OCI-LY3 (cell line): ENCODE measurements around the gene CACNA2D1.

Experiments
- H2AFZ ChIP-seq: fragments of 200-600, 300-600 bp; shearing (Covaris generic); 2 replicates; pipeline ENCODE4 v1.6.0; 2014; ENCODE audit warnings: antibody characterized with exemption, low read depth, low read length
- H3K27ac ChIP-seq: fragments of 200-600, 300-600 bp; sonication (generic); 2 replicates; pipeline ENCODE4 v1.5.1; 2014; ENCODE audit warnings: mild to moderate bottlenecking, low read length, moderate library complexity, mixed read lengths
- H3K27me3 ChIP-seq: fragments of 200-600, 300-600 bp; sonication (generic); 2 replicates; pipeline ENCODE4 v1.6.1; 2014; ENCODE audit warnings: low read depth, low read length, mixed read lengths
- H3K36me3 ChIP-seq: fragments of 200-600, 300-600 bp; sonication (generic); replicated peaks from 2 replicates; pipeline ENCODE3; 2014; ENCODE audit warnings: low read depth, low read length, mixed read lengths
- H3K4me1 ChIP-seq: fragments of 300-600, 200-600 bp; sonication (generic); 2 replicates; pipeline ENCODE4 v1.6.1; 2014; ENCODE audit warnings: low read length, mixed read lengths
- H3K4me2 ChIP-seq: fragments of 200-600, 300-600 bp; sonication (generic); 2 replicates; pipeline ENCODE4 v1.6.1; 2014; ENCODE audit warnings: low read length, mixed read lengths
- H3K4me3 ChIP-seq: fragments of 300-600, 200-600 bp; sonication (generic); 2 replicates; pipeline ENCODE4 v1.5.1; 2014; ENCODE audit warnings: antibody characterized with exemption, mild to moderate bottlenecking, low read length, moderate library complexity
- H3K79me2 ChIP-seq: fragments of 300-600, 200-600 bp; shearing (Covaris generic); 2 replicates; pipeline ENCODE4 v1.6.1; 2014; ENCODE audit warnings: mild to moderate bottlenecking, low read length, mixed read lengths
- H3K9ac ChIP-seq: fragments of 300-600, 200-600 bp; shearing (Covaris generic); 2 replicates; pipeline ENCODE4 v1.6.0; 2014; ENCODE audit warnings: mild to moderate bottlenecking, low read length, moderate library complexity
- H3K9me3 ChIP-seq: fragments of 200-600, 300-600 bp; shearing (Covaris generic); 2 replicates; pipeline ENCODE4 v1.6.1; 2014; ENCODE audit warnings: low read length, mixed read lengths; ENCODE audit not compliant: insufficient read depth
- H4K20me1 ChIP-seq: fragments of 200-600, 300-600 bp; sonication (generic); 2 replicates; pipeline ENCODE4 v1.6.1; 2016; ENCODE audit warnings: low read length, mixed read lengths; ENCODE audit not compliant: insufficient read depth
- EZH2phosphoT487 ChIP-seq: fragments of 200-600 bp; shearing (Covaris generic); IDR thresholded peaks from 2 replicates; pipeline ENCODE4 v1.6.1; 2018; ENCODE audit warnings: antibody characterized with exemption, mixed run types, low read depth
- TF ChIP-seq, protein P1 (sequence below): fragments of 200-600, 300-600 bp; sonication (generic); IDR thresholded peaks from 2 replicates; pipeline ENCODE4 v1.5.1; 2014; ENCODE audit warnings: antibody characterized with exemption, low read length, low read depth

CACNA2D1 gene

DNA sequence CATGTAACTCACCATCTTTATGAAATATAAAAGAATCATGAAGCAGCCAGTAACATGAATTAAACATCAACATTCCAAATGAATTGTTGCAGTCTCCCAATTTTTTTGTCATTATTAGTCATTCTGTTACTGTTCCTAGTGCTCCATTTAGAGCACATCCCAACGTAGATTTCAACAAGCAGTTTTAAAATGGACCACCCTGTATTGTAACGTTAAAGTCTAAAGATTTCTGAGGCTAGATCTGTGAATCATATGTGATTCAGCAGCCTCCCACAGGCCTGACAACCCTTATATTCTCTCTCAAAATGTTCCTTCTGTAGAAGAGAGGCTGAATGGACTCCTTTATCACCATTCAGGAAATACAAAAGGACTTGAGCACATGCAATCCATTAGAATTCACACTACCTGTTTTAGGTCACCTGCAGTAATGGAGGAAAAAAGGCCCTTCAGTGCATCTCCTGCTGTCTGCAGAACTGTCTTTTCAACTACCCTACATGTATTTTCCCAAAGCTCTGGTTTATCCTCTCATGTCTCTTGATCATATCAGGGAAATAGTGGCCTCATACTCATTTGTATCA is 81.4 kb downstream of the CACNA2D1 start:
- Histone ChIP-seq H3K27me3 (no peaks in the 10 kb centered on the region), H3K4me3 (no peak overlapping the region), H2AFZ (no peak overlapping the region), H3K27ac (no peak overlapping the region), H4K20me1 (no peaks in the 10 kb centered on the region), H3K4me1 (peaks cover 6% of the 10 kb centered on the region), H3K4me2 (no peak overlapping the region), H3K79me2 (no peaks in the 10 kb centered on the region), H3K9ac (no peak overlapping the region), H3K36me3 (no peaks in the 10 kb centered on the region), H3K9me3 (no peaks in the 10 kb centered on the region)
- no peak for TF ChIP-seq EZH2phosphoT487
- TF ChIP-seq, protein P1, sequence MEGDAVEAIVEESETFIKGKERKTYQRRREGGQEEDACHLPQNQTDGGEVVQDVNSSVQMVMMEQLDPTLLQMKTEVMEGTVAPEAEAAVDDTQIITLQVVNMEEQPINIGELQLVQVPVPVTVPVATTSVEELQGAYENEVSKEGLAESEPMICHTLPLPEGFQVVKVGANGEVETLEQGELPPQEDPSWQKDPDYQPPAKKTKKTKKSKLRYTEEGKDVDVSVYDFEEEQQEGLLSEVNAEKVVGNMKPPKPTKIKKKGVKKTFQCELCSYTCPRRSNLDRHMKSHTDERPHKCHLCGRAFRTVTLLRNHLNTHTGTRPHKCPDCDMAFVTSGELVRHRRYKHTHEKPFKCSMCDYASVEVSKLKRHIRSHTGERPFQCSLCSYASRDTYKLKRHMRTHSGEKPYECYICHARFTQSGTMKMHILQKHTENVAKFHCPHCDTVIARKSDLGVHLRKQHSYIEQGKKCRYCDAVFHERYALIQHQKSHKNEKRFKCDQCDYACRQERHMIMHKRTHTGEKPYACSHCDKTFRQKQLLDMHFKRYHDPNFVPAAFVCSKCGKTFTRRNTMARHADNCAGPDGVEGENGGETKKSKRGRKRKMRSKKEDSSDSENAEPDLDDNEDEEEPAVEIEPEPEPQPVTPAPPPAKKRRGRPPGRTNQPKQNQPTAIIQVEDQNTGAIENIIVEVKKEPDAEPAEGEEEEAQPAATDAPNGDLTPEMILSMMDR, result no peak

DNA sequence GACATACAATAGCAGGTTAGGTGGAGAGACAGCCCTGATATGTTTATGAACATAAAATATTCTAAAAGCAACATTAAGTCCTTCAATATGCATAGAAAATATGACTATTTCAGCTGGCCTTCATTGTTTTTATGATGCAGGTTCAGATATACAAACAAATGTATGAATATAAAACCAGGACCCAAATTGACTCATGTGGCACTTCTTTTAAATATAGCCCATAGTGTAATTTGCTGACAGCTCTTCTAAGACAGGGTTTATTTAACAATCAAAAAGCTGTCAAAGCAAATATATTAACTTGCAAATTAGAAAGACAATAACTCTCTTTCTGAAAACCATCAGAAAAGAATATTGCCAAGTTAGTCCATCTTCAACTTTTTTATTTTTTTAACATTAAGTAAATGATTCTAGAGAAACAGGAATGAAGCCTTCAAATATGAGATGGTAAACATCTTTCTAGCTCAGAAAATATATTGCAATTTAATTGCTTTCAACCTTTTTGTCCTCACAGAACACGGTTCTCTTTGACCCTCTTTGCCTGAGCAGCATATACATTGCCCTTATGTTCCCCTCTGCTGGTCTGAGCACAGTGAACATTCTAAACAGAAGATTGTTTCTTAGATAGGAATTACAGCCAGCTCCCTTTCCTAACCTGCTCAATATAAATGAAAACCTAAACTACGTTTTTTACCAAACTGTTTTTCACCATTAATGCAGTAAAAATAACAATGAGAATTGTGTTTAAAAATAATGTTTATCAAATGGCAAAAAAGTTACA is 82.8 kb downstream of the CACNA2D1 start:
- H3K79me2 ChIP-seq, result no peaks in the 10 kb centered on the region
- H3K9ac ChIP-seq, result no peak overlapping the region
- H3K4me2 ChIP-seq, result no peak overlapping the region
- no peaks in the 10 kb centered on the region for H4K20me1 ChIP-seq
- H3K36me3 ChIP-seq, result no peaks in the 10 kb centered on the region
- TF ChIP-seq, protein P1, result no peak
- no peak for TF ChIP-seq EZH2phosphoT487
- H3K27ac ChIP-seq, result no peak overlapping the region
- no peaks in the 10 kb centered on the region for H3K4me1 ChIP-seq
- no peak overlapping the region for H3K4me3 ChIP-seq
- H3K27me3 ChIP-seq, result no peaks in the 10 kb centered on the region
- no peaks in the 10 kb centered on the region for H3K9me3 ChIP-seq
- H2AFZ ChIP-seq, result no peak overlapping the region

DNA sequence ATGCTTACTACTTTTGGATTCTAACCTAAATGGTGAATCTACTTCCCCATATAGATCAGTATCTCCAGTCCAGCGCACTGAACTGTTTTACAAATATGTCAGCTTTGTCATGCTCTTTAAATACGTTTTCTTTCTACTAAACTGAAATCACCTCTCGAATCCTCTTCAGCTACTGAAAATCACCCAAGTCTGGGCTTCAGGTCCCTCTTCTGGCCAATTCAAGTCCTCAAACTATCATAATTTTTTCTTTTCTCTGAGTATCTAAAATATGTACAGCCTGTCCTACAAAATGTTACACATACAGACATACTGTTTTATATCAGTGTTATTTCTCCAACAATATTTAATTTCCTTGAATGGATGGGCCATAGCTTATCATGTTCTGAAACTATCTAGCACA is 84.2 kb downstream of the CACNA2D1 start:
- Histone ChIP-seq H3K9ac (no peak overlapping the region), H3K4me3 (no peak overlapping the region), H3K4me2 (no peak overlapping the region), H3K27me3 (no peaks in the 10 kb centered on the region), H3K79me2 (no peaks in the 10 kb centered on the region), H3K4me1 (no peaks in the 10 kb centered on the region), H3K9me3 (no peaks in the 10 kb centered on the region), H3K36me3 (no peaks in the 10 kb centered on the region), H4K20me1 (no peaks in the 10 kb centered on the region), H3K27ac (no peak overlapping the region), H2AFZ (no peak overlapping the region)
- TF ChIP-seq, protein P1, result peak; percentile 36
- no peak for TF ChIP-seq EZH2phosphoT487

DNA sequence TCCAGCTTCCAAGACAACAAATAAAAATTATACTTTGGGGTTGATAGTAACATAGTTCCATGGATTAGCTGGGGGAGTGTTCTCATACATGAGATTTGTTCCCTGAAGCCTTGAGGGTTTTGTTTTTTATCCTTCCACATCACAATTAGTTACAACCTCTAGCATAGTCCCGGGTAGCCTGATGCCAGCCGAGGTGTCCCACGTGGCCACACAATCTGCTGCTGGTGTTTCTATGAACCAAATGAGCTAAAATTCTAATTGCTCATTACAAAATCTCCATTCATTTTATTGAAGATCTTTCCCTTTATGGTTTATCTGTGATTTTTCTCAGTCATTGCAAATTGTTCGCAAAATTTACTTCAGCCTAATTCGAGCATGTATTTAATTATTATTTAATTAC is 84.7 kb downstream of the CACNA2D1 start:
- H3K9me3 ChIP-seq, result 0 out of 2 replicates have a peak, but pooled peaks cover under 1% of the 10 kb centered on the region
- H3K27me3 ChIP-seq, result no peaks in the 10 kb centered on the region
- no peaks in the 10 kb centered on the region for H4K20me1 ChIP-seq
- no peak overlapping the region for H3K4me2 ChIP-seq
- H3K4me1 ChIP-seq, result no peaks in the 10 kb centered on the region
- TF ChIP-seq EZH2phosphoT487, result no peak
- TF ChIP-seq, protein P1, result no peak
- H3K79me2 ChIP-seq, result no peaks in the 10 kb centered on the region
- H3K27ac ChIP-seq, result no peak overlapping the region
- no peak overlapping the region for H3K4me3 ChIP-seq
- no peaks in the 10 kb centered on the region for H3K36me3 ChIP-seq
- no peak overlapping the region for H3K9ac ChIP-seq
- H2AFZ ChIP-seq, result no peak overlapping the region
